HCT116 (cell line): ENCODE results near the gene GPR180. TPM values are rescaled to one million over a fixed set of nuclear protein-coding genes. Genes with fewer than 3 reads are reported as not detected.

Source experiments
- ATAC-seq: fragments of 200-7000 bp; cut with Tn5 transposase; 2 replicates; pipeline ENCODE4 v1.9.1; 2020; ENCODE audit warnings: mild to moderate bottlenecking, moderate library complexity
- BruUV-seq: library from RNA; stranded (reverse); fragments of 400-500 nt; replicated peaks from 2 replicates; lab custom pipeline; 2021; lab: Mats Ljungman, UMichigan
- CTCF ChIA-PET: fragments of 300-600 bp; sonication (Branson Sonifier 250); formaldehyde crosslinking; loops from one replicate; lab custom pipeline; 2021; ENCODE audit warnings: antibody characterized with exemption; lab: Charles Lee
- POLR2A ChIA-PET: fragments of 300-600, 350-600 bp; sonication (Branson Sonifier 250); formaldehyde crosslinking; loops from one replicate; lab custom pipeline; 2021; ENCODE audit warnings: antibody characterized with exemption; lab: Charles Lee
- RAD21 ChIA-PET, 2 experiments: fragments of 300-600 bp; sonication (Branson Sonifier 250); formaldehyde crosslinking; loops; one replicate each; lab custom pipeline; 2023; ENCODE audit warnings: low total read pairs in 2 of 2; ENCODE audit not compliant: uncharacterized antibody in 2 of 2, unreplicated experiment in 2 of 2, low non-redundant PET in 1 of 2; lab: Charles Lee
- DNase-seq: peaks from one replicate; pipeline ENCODE4 v3.0.0-alpha.2; 2010; ENCODE audit warnings: low read depth, low spot score
- H2AFZ ChIP-seq: fragments of 200-600 bp; shearing (Covaris generic), sonication (generic); 2 replicates; pipeline ENCODE4 v1.6.1; 2017; ENCODE audit warnings: low read depth, mixed run types, mixed read lengths, antibody characterized with exemption, low read length; ENCODE audit not compliant: poor library complexity, severe bottlenecking
- H3K27ac ChIP-seq: 2 replicates; pipeline ENCODE4 v1.5.1; 2012; ENCODE audit warnings: low read depth, low read length
- H3K27me3 ChIP-seq: fragments of 200-600 bp; sonication (generic); 2 replicates; pipeline ENCODE4 v1.6.1; 2016; ENCODE audit warnings: mixed run types, low read length, mixed read lengths; ENCODE audit not compliant: insufficient read depth
- H3K36me3 ChIP-seq, 2 experiments: fragments of 200-500 bp in 1 of 2; fragments of 200-600 bp in 1 of 2; sonication (Bioruptor generic) in 1 of 2; sonication (generic) in 1 of 2; 2 replicates each; pipeline versions ENCODE4 v1.5.1 to v1.6.1; 2014 to 2016; ENCODE audit warnings: low read length in 2 of 2, inconsistent platforms in 1 of 2, mixed read lengths in 1 of 2, mixed run types in 1 of 2; ENCODE audit not compliant: insufficient read depth in 2 of 2, control insufficient read depth in 1 of 2
- H3K4me1 ChIP-seq, 2 experiments: fragments of 200-600 bp in 1 of 2; sonication (generic) in 1 of 2; 2 replicates each; pipeline versions ENCODE4 v1.5.1 to v1.6.1; 2012 to 2017; ENCODE audit warnings: low read length in 2 of 2, inconsistent platforms in 1 of 2, mild to moderate bottlenecking in 1 of 2, mixed read lengths in 1 of 2, mixed run types in 1 of 2, moderate library complexity in 1 of 2; ENCODE audit not compliant: insufficient read depth in 2 of 2, control insufficient read depth in 1 of 2
- H3K4me2 ChIP-seq: fragments of 200-600 bp; sonication (generic); 2 replicates; pipeline ENCODE4 v1.6.1; 2017; ENCODE audit warnings: mixed run types, low read length, mixed read lengths
- H3K4me3 ChIP-seq, 2 experiments: fragments of 200-600 bp in 1 of 2; sonication (generic) in 1 of 2; replicated peaks in 1 of 2; 2 replicates each; pipeline ENCODE4 v1.5.1; 2011 to 2016; ENCODE audit warnings: low read length in 2 of 2, control low read depth in 1 of 2, low read depth in 1 of 2, mild to moderate bottlenecking in 1 of 2, mixed read lengths in 1 of 2, mixed run types in 1 of 2
- H3K79me2 ChIP-seq: fragments of 200-600 bp; sonication (generic); 2 replicates; pipeline ENCODE4 v1.6.1; 2017; ENCODE audit warnings: mild to moderate bottlenecking, mixed run types, low read length, moderate library complexity, mixed read lengths; ENCODE audit not compliant: insufficient read depth
- H3K9ac ChIP-seq: fragments of 200-600 bp; sonication (generic); 2 replicates; pipeline ENCODE4 v1.6.1; 2016; ENCODE audit warnings: low read length, mixed read lengths
- H3K9me2 ChIP-seq: fragments of 200-600 bp; sonication (generic), shearing (Covaris generic); 2 replicates; pipeline ENCODE4 v1.6.1; 2017; ENCODE audit warnings: mixed run types, mild to moderate bottlenecking, moderate library complexity; ENCODE audit not compliant: insufficient read depth
- H3K9me3 ChIP-seq, 2 experiments: fragments of 200-500 bp in 1 of 2; fragments of 200-600 bp in 1 of 2; sonication (Bioruptor generic) in 1 of 2; sonication (generic) in 1 of 2; 2 replicates each; pipeline ENCODE4 v1.6.1; 2014 to 2017; ENCODE audit warnings: low read length in 2 of 2, mixed read lengths in 2 of 2, inconsistent platforms in 1 of 2, low read depth in 1 of 2, mild to moderate bottlenecking in 1 of 2, mixed run types in 1 of 2, moderate library complexity in 1 of 2; ENCODE audit not compliant: control insufficient read depth in 1 of 2, insufficient read depth in 1 of 2
- H4K20me1 ChIP-seq: fragments of 200-600 bp; sonication (generic), shearing (Covaris generic); 2 replicates; pipeline ENCODE4 v1.6.1; 2017; ENCODE audit warnings: mixed run types, mild to moderate bottlenecking, moderate library complexity; ENCODE audit not compliant: insufficient read depth
- CEBPB ChIP-seq: IDR thresholded peaks from 2 replicates; pipeline ENCODE4 v1.6.1; 2012; ENCODE audit warnings: low read depth
- EGR1 ChIP-seq: IDR thresholded peaks from 2 replicates; pipeline ENCODE4 v1.6.1; 2012; ENCODE audit warnings: low read depth
- ELF1 ChIP-seq: IDR thresholded peaks from 2 replicates; pipeline ENCODE4 v1.6.1; 2012; ENCODE audit warnings: low read depth, borderline replicate concordance
- EZH2 ChIP-seq: fragments of 200-600 bp; sonication (generic); IDR thresholded peaks from 2 replicates; pipeline ENCODE4 v1.6.1; 2017; ENCODE audit warnings: antibody characterized with exemption, mixed run types
- JUND ChIP-seq: IDR thresholded peaks from 2 replicates; pipeline ENCODE4 v1.6.1; 2012
- POLR2A ChIP-seq: IDR thresholded peaks from 2 replicates; pipeline ENCODE4 v1.7.0; 2011; ENCODE audit warnings: borderline replicate concordance; ENCODE audit not compliant: insufficient read depth, insufficient read length; ENCODE audit errors: extremely low read depth
- POLR2AphosphoS5 ChIP-seq: IDR thresholded peaks from 2 replicates; pipeline ENCODE4 v1.6.1; 2011; ENCODE audit warnings: mild to moderate bottlenecking, low read depth, low read length, moderate library complexity
- RAD21 ChIP-seq: IDR thresholded peaks from 2 replicates; pipeline ENCODE4 v1.6.1; 2012; ENCODE audit warnings: low read depth, mild to moderate bottlenecking
- SIN3A ChIP-seq: IDR thresholded peaks from 2 replicates; pipeline ENCODE4 v1.6.1; 2012; ENCODE audit warnings: low read depth
- TCF7L2 ChIP-seq: IDR thresholded peaks from 2 replicates; pipeline ENCODE4 v1.7.0; 2011; ENCODE audit warnings: borderline replicate concordance, inconsistent platforms; ENCODE audit not compliant: insufficient read depth, insufficient read length; ENCODE audit errors: extremely low read depth
- YY1 ChIP-seq: IDR thresholded peaks from 2 replicates; pipeline ENCODE4 v1.6.1; 2011; ENCODE audit warnings: low read length, low read depth, moderate library complexity, mild to moderate bottlenecking; ENCODE audit not compliant: insufficient replicate concordance; ENCODE audit errors: extremely low read depth
- ZFX ChIP-seq: fragments of 450-650 bp; IDR thresholded peaks from 2 replicates; pipeline ENCODE4 v1.6.1; 2017
- intact Hi-C: fragments of 100-400 bp; cut with micrococcal nuclease; formaldehyde crosslinking; loops from 2 replicates; pipeline ENCODE4 v1.10.0; 2022
- total RNA-seq: library from RNA; stranded (reverse); gene quantifications from one replicate; pipeline ENCODE4 v1.2.1, GENCODE V29; 2021; ENCODE audit not compliant: unreplicated experiment
- TF ChIP-seq, protein P1 (sequence below): IDR thresholded peaks from 2 replicates; pipeline ENCODE4 v1.6.1; 2012; ENCODE audit warnings: low read depth
- TF ChIP-seq, protein P2 (sequence below): IDR thresholded peaks from 2 replicates; pipeline ENCODE4 v1.6.1; 2011; ENCODE audit warnings: mild to moderate bottlenecking, low read length, moderate library complexity; ENCODE audit not compliant: insufficient replicate concordance; ENCODE audit errors: extremely low read depth

Gene GPR180
- total RNA-seq, 1 experiment from 2014 or later = 6.4 TPM

DNA sequence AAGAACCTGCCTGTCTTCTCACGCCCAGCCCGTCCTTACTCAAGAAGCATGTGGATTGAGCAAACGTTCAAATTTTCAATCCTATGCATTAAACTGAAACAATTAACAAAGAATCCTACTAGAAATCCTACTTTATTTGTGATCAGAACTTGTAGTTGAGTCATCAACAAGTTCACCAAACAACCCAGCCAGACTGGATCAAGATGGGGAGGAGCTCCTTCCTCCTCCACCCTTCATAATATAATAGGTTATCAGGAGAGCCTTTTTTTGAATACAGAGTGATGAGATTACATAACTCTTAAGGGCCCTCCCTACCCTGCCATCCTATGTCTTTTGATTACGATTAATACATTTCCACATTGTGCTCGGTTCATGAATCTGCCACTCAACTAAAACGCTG, 78.0 kb downstream of the GPR180 start:
- Histone ChIP-seq H2AFZ (no peak overlapping the region), H3K79me2 (no peaks in the 10 kb centered on the region), H3K4me3 (no peak overlapping the region)
- no peak for TF ChIP-seq CEBPB
- TF ChIP-seq, protein P1, sequence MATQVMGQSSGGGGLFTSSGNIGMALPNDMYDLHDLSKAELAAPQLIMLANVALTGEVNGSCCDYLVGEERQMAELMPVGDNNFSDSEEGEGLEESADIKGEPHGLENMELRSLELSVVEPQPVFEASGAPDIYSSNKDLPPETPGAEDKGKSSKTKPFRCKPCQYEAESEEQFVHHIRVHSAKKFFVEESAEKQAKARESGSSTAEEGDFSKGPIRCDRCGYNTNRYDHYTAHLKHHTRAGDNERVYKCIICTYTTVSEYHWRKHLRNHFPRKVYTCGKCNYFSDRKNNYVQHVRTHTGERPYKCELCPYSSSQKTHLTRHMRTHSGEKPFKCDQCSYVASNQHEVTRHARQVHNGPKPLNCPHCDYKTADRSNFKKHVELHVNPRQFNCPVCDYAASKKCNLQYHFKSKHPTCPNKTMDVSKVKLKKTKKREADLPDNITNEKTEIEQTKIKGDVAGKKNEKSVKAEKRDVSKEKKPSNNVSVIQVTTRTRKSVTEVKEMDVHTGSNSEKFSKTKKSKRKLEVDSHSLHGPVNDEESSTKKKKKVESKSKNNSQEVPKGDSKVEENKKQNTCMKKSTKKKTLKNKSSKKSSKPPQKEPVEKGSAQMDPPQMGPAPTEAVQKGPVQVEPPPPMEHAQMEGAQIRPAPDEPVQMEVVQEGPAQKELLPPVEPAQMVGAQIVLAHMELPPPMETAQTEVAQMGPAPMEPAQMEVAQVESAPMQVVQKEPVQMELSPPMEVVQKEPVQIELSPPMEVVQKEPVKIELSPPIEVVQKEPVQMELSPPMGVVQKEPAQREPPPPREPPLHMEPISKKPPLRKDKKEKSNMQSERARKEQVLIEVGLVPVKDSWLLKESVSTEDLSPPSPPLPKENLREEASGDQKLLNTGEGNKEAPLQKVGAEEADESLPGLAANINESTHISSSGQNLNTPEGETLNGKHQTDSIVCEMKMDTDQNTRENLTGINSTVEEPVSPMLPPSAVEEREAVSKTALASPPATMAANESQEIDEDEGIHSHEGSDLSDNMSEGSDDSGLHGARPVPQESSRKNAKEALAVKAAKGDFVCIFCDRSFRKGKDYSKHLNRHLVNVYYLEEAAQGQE = no peak
- TF ChIP-seq EGR1 = no peak
- no peak for TF ChIP-seq YY1
- no peak for TF ChIP-seq SIN3A
- TF ChIP-seq POLR2A = no peak
- no peak for TF ChIP-seq EZH2
- no peak for TF ChIP-seq ZFX
- TF ChIP-seq JUND = no peak
- no peak for TF ChIP-seq RAD21
- TF ChIP-seq, protein P2, sequence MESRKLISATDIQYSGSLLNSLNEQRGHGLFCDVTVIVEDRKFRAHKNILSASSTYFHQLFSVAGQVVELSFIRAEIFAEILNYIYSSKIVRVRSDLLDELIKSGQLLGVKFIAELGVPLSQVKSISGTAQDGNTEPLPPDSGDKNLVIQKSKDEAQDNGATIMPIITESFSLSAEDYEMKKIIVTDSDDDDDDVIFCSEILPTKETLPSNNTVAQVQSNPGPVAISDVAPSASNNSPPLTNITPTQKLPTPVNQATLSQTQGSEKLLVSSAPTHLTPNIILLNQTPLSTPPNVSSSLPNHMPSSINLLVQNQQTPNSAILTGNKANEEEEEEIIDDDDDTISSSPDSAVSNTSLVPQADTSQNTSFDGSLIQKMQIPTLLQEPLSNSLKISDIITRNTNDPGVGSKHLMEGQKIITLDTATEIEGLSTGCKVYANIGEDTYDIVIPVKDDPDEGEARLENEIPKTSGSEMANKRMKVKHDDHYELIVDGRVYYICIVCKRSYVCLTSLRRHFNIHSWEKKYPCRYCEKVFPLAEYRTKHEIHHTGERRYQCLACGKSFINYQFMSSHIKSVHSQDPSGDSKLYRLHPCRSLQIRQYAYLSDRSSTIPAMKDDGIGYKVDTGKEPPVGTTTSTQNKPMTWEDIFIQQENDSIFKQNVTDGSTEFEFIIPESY = no peak
- no peak for TF ChIP-seq ELF1
- TF ChIP-seq TCF7L2 = no peak
- no peak for TF ChIP-seq POLR2AphosphoS5
- TF ChIP-seq, all 23 proteins: peak for 0
- Histone ChIP-seq H3K27ac (no peak overlapping the region), H3K27me3 (peaks cover 18% of the 10 kb centered on the region; the same call in 1 of the 2 replicates), H4K20me1 (no peaks in the 10 kb centered on the region), H3K9ac (no peak overlapping the region), H3K9me2 (no peaks in the 10 kb centered on the region), H3K36me3 (no peaks in the 10 kb centered on the region), H3K4me1 (no peaks in the 10 kb centered on the region), H3K4me2 (no peak overlapping the region), H3K9me3 (no peaks in the 10 kb centered on the region)
- ChIA-PET RAD21 (no interaction called here), POLR2A (no interaction called here), CTCF (no interaction called here)
- intact Hi-C loops = loop anchor here (5.0 kb wide), 1 partner anchor 723 kb away; no protein-coding TSS in a partner anchor
- ATAC-seq = no peak
- DNase-seq = no peak
- BruUV-seq = no TSS peak
